GM13976 (cell line): Measurements from ENCODE around the gene PTPRE.

Experiments used
- DNase-seq: peaks from one replicate; pipeline ENCODE4 v3.0.0; 2012; ENCODE audit warnings: low spot score
- CTCF ChIP-seq: IDR thresholded peaks from 2 replicates; pipeline ENCODE4 v1.5.1; 2012; ENCODE audit warnings: borderline replicate concordance, mild to moderate bottlenecking; ENCODE audit not compliant: insufficient read depth; ENCODE audit errors: extremely low read depth, missing control alignments, control extremely low read depth
- in situ Hi-C: fragments of 300-500 bp; cut with MboI; formaldehyde crosslinking; loops from one replicate; pipeline ENCODE4 v1.12.0; 2022; ENCODE audit warnings: low sequenced_read_pairs, mixed read lengths, inconsistent platforms; ENCODE audit not compliant: unreplicated experiment

PTPRE gene

GRCh38 chr10:128121750-128122412 lies 215.0 kb downstream of the PTPRE start:
- DNase-seq: no peak
- in situ Hi-C loops: no loop called here
- TF ChIP-seq CTCF: no peak

- in situ Hi-C loops: no loop called here
- no peak for DNase-seq
- TF ChIP-seq CTCF: no peak
These were observed 216.0 kb downstream of the PTPRE start for GRCh38 chr10:128122931-128123330.

DNA sequence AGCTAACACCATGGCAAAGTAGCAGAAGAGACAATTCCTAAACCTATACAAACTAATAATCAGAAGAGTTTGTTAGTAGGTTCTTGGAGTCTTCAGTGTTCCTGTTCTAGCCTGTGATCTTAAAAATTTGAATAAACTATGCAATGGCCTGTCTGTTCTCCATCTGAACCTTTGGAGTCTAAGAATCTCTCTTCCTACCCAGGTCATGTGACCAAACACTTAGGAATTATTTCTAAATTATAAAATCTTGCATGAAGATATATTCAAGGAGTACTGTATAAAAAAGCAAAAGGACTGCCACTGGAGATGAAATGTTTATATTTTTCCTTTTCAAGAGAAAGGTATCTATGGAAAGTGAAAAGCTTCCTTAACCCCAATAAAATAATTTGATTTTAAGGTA lies 216.9 kb downstream of the PTPRE start:
- in situ Hi-C loops: no loop called here

DNA sequence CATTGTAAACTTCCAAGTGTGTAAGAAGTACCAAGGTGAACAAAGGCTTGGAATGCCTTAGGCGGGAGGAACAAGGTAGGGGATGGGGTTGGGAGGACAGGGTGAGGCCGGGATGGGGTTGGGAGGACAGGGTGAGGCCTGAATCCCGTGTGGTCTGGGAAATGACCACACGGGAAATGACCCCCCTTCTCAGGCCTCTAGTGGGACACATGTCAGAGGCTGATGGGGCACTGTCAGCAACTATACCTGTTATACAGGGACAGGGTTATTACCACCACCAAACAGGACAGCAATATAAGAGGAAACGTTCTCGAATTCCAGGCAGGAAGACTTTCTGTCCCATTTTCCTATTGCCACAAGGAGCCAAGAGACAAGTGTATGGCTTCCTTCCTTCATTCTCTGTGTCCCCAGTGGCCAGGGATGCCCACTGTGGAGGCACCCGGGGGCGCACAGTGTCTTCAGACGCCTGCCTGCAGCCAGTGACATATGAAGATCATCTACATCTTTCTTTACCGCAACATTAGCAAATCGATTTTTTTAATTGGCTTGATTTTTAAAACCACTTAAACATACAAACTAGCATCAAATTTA lies 218.0 kb downstream of the PTPRE start:
- DNase-seq: peak; percentile 18
- in situ Hi-C loops: no loop called here

More for the DNA sequence above, 216.9 kb downstream of the PTPRE start:
- no peak for DNase-seq
- TF ChIP-seq CTCF: no peak

GRCh38 chr10:128125416-128125943 lies 218.6 kb downstream of the PTPRE start:
- DNase-seq: peak; percentile 25
- in situ Hi-C loops: no loop called here
- no peak for TF ChIP-seq CTCF

More for the DNA sequence above, 218.0 kb downstream of the PTPRE start:
- no peak for TF ChIP-seq CTCF

GRCh38 chr10:128125944-128126764 lies 219.3 kb downstream of the PTPRE start, which contains the start of gene MKI67:
TSS of gene MKI67 (minus strand) at chr10:128126423. CDS start at chr10:128125667, 756 bp downstream.
- in situ Hi-C loops: no loop called here
- TF ChIP-seq CTCF: no peak
- DNase-seq: peak; percentile 97
